ENCODE results near the gene NEAT1. TPM values are rescaled to one million over a fixed set of nuclear protein-coding genes. Genes with fewer than 3 reads are reported as not detected.

The NEAT1 gene
- total and polyA plus RNA-seq, 2 experiments from 2014 or later, result 50.7 to 74.3 TPM

- no peak for TF ChIP-seq EZH2phosphoT487 (IDR thresholded peaks at IDR 0.05; ENCODE audit: insufficient read depth, low read depth)
- TF ChIP-seq EZH2 (IDR thresholded peaks at IDR 0.05; ENCODE audit: insufficient read depth, poor library complexity, severe bottlenecking), result no peak
- in situ Hi-C loops (cut with MboI), result no loop called here
- peak; percentile 29 for DNase-seq
- Histone ChIP-seq H3K27ac (peak overlapping the region; percentile 99), H3K9me3 (ENCODE audit: low read depth) (no peaks in the 10 kb centered on the region), H3K4me1 (ENCODE audit: insufficient read depth) (peaks cover 40% of the 10 kb centered on the region), H3K9ac (peak overlapping the region; percentile 85), H3K4me3 (no peak overlapping the region), H3K36me3 (ENCODE audit: low read depth) (no peaks in the 10 kb centered on the region), H3K79me2 (ENCODE audit: insufficient read depth) (peaks cover 92% of the 10 kb centered on the region), H3F3A (ENCODE audit: insufficient read depth) (peaks cover 40% of the 10 kb centered on the region), H3K27me3 (replicated peaks; ENCODE audit: insufficient read depth) (no peaks in the 10 kb centered on the region), H4K20me1 (ENCODE audit: insufficient read depth) (no peaks in the 10 kb centered on the region), H3K9me2 (ENCODE audit: insufficient read depth) (no peaks in the 10 kb centered on the region), H2AFZ (no peak overlapping the region), H3K4me2 (ENCODE audit: unreplicated experiment) (no peak overlapping the region)
- WGBS, 2 experiments (ENCODE audit: low coverage in 1 of 2, low lambda C conversion rate in 2 of 2, missing lambda C conversion rate in 2 of 2), result 76 to 80% methylated on average over 6 to 7 of the region's 7 CpGs
These were observed 50.8 kb downstream of the NEAT1 start for GRCh38 chr11:65473278-65473860.

- Histone ChIP-seq H4K20me1 (ENCODE audit: insufficient read depth) (no peaks in the 10 kb centered on the region), H3K4me2 (ENCODE audit: unreplicated experiment) (no peak overlapping the region), H3K36me3 (ENCODE audit: low read depth) (no peaks in the 10 kb centered on the region), H3K27me3 (replicated peaks; ENCODE audit: insufficient read depth) (no peaks in the 10 kb centered on the region), H3F3A (ENCODE audit: insufficient read depth) (peaks cover 48% of the 10 kb centered on the region), H3K4me3 (no peak overlapping the region), H3K9me2 (ENCODE audit: insufficient read depth) (no peaks in the 10 kb centered on the region), H3K27ac (peak overlapping the region; percentile 13; the same call in 1 of the 2 replicates), H2AFZ (no peak overlapping the region), H3K4me1 (ENCODE audit: insufficient read depth) (peaks cover 52% of the 10 kb centered on the region), H3K79me2 (ENCODE audit: insufficient read depth) (peaks cover 88% of the 10 kb centered on the region), H3K9me3 (ENCODE audit: low read depth) (no peaks in the 10 kb centered on the region), H3K9ac (no peak overlapping the region)
- DNase-seq, result no peak
- in situ Hi-C loops (cut with MboI), result no loop called here
- TF ChIP-seq EZH2phosphoT487 (IDR thresholded peaks at IDR 0.05; ENCODE audit: insufficient read depth, low read depth), result no peak
- TF ChIP-seq EZH2 (IDR thresholded peaks at IDR 0.05; ENCODE audit: insufficient read depth, poor library complexity, severe bottlenecking), result no peak
- WGBS, 2 experiments (ENCODE audit: low coverage in 1 of 2, low lambda C conversion rate in 2 of 2, missing lambda C conversion rate in 2 of 2), result 96 to 97% methylated on average over 3 of the region's 3 CpGs
These were observed 52.3 kb downstream of the NEAT1 start for GRCh38 chr11:65474864-65475263.

DNA sequence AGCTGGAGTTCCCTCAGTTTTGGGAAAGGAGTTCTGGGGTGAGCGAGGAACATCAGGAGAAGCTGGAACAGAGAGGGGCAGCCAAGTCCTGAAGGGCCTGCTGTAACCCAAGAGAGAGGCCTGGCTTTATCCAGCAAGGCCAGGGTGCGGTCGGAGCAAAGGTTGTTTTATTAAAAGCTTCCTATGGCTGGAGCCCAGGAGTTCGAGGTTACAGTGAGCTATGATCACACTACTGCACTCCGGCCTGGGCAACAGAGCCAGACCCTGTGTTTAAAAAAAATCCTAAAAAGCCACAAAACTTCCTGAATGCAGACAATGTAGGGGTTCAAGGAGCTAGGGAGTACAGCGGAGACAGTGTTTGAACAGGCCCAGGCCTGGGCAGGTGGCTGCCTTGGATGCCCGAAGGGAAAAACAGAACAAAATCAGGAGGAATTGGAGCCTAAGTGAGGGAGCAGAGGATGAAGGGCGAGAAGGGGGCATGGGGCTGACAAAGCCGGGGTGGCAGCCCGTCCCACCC lies 54.1 kb downstream of the NEAT1 start:
- Histone ChIP-seq H3K79me2 (ENCODE audit: insufficient read depth) (peaks cover 82% of the 10 kb centered on the region), H3K4me3 (peak overlapping the region; percentile 74), H3K4me2 (ENCODE audit: unreplicated experiment) (peak overlapping the region; percentile 93), H4K20me1 (ENCODE audit: insufficient read depth) (no peaks in the 10 kb centered on the region), H2AFZ (no peak overlapping the region), H3F3A (ENCODE audit: insufficient read depth) (peaks cover 44% of the 10 kb centered on the region), H3K9ac (peak overlapping the region; percentile 98), H3K27me3 (replicated peaks; ENCODE audit: insufficient read depth) (no peaks in the 10 kb centered on the region), H3K9me3 (ENCODE audit: low read depth) (no peaks in the 10 kb centered on the region), H3K27ac (peak overlapping the region; percentile 99), H3K36me3 (ENCODE audit: low read depth) (no peaks in the 10 kb centered on the region), H3K4me1 (ENCODE audit: insufficient read depth) (peaks cover 58% of the 10 kb centered on the region), H3K9me2 (ENCODE audit: insufficient read depth) (no peaks in the 10 kb centered on the region)
- 11 to 13% methylated on average over 10 of the region's 10 CpGs for WGBS, 2 experiments (ENCODE audit: low coverage in 1 of 2, low lambda C conversion rate in 2 of 2, missing lambda C conversion rate in 2 of 2)
- in situ Hi-C loops (cut with MboI), result no loop called here
- DNase-seq, result peak; percentile 62
- TF ChIP-seq EZH2phosphoT487 (IDR thresholded peaks at IDR 0.05; ENCODE audit: insufficient read depth, low read depth) (no peak), EZH2 (IDR thresholded peaks at IDR 0.05; ENCODE audit: insufficient read depth, poor library complexity, severe bottlenecking) (no peak)

DNA sequence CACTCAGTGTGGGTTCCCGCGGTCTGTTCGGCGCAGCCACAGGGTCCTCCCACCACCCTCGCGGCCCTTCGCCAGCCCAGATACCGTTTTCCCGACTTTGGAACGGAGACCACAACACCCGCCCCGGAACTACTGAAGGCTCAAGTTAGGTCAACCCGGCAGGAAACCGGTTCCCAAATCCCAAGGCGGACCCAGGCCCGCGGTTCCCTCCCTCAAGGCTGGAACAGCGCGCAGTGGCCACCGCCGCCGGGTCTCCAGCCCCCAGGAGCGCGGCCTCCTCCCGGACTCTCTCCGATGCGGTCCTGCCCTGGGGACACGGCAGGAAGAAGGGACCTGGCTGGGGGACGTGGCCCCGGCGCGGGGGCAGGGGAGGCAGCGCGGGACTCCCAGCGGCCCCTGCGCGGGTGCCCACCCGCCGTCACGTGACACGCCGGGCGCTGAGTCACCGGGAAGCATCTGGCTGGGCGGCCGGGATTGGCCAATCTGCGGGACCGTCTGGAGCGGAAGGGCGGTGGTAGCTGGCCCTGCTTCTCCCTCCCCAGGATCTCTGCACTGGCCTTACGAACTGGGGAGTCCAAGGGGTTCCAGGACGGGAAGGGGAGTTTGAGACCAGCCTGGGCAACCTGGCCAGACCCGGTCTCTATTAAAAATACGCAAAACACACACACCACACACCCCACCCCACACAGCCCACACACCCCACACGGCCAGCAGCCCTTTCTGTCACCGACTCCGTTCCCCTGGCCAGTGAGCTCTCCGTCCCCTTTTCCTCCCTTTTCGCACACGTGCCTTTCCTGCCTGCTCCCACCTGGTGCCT lies 54.8 kb downstream of the NEAT1 start:
- TF ChIP-seq EZH2phosphoT487 (IDR thresholded peaks at IDR 0.05; ENCODE audit: insufficient read depth, low read depth), result no peak
- TF ChIP-seq EZH2 (IDR thresholded peaks at IDR 0.05; ENCODE audit: insufficient read depth, poor library complexity, severe bottlenecking), result no peak
- peak overlapping the region; percentile 74 for H3K4me3 ChIP-seq
- peaks cover 62% of the 10 kb centered on the region for H3K4me1 ChIP-seq (ENCODE audit: insufficient read depth)
- no peaks in the 10 kb centered on the region for H3K9me2 ChIP-seq (ENCODE audit: insufficient read depth)
- 0 to 1% methylated on average over 39 to 51 of the region's 60 CpGs for WGBS, 2 experiments (ENCODE audit: low coverage in 1 of 2, low lambda C conversion rate in 2 of 2, missing lambda C conversion rate in 2 of 2)
- peak overlapping the region; percentile 98 for H3K9ac ChIP-seq
- H2AFZ ChIP-seq, result no peak overlapping the region
- H4K20me1 ChIP-seq (ENCODE audit: insufficient read depth), result no peaks in the 10 kb centered on the region
- no peaks in the 10 kb centered on the region for H3K9me3 ChIP-seq (ENCODE audit: low read depth)
- peak overlapping the region; percentile 93 for H3K4me2 ChIP-seq (ENCODE audit: unreplicated experiment)
- peak; percentile 99 for DNase-seq
- peaks cover 47% of the 10 kb centered on the region for H3F3A ChIP-seq (ENCODE audit: insufficient read depth)
- H3K79me2 ChIP-seq (ENCODE audit: insufficient read depth), result peaks cover 84% of the 10 kb centered on the region
- no peaks in the 10 kb centered on the region for H3K27me3 ChIP-seq (replicated peaks; ENCODE audit: insufficient read depth)
- in situ Hi-C loops (cut with MboI), result no loop called here
- no peaks in the 10 kb centered on the region for H3K36me3 ChIP-seq (ENCODE audit: low read depth)
- peak overlapping the region; percentile 99 for H3K27ac ChIP-seq
